HepG2 (cell line): ENCODE measurements around the gene SLC16A3. TPM values are rescaled to one million over a fixed set of nuclear protein-coding genes. Genes with fewer than 3 reads are reported as not detected.
A peak's percentile ranks its signal among the peaks of the same experiment; 100 is the strongest.

Source experiments
- CENPBD1 ChIP-seq: sonication (generic); formaldehyde crosslinking; IDR thresholded peaks from 2 replicates; pipeline ENCODE4 v1.8.0; 2022; ENCODE audit warnings: missing genetic modification reagents, low read depth, mild to moderate bottlenecking, borderline replicate concordance
- E2F1 ChIP-seq: sonication (generic); formaldehyde crosslinking; IDR thresholded peaks from 2 replicates; pipeline ENCODE4 v1.5.0; 2020; ENCODE audit warnings: missing genetic modification reagents
- HIVEP1 ChIP-seq: sonication (generic); formaldehyde crosslinking; IDR thresholded peaks from 2 replicates; pipeline ENCODE4 v1.4.0; 2020; ENCODE audit warnings: mild to moderate bottlenecking, missing genetic modification reagents
- IKZF4 ChIP-seq: sonication (generic); formaldehyde crosslinking; IDR thresholded peaks from 2 replicates; pipeline ENCODE4 v1.5.1; 2020; ENCODE audit warnings: borderline replicate concordance, mild to moderate bottlenecking, low read depth, missing genetic modification reagents; ENCODE audit errors: not compliant biosample characterization
- MEIS1 ChIP-seq: sonication (generic); formaldehyde crosslinking; IDR thresholded peaks from 2 replicates; pipeline ENCODE4 v1.9.0; 2021; ENCODE audit warnings: mild to moderate bottlenecking, missing genetic modification reagents, moderate library complexity, borderline replicate concordance
- MXD4 ChIP-seq: IDR thresholded peaks from 2 replicates; pipeline ENCODE4 v1.6.1; 2016; ENCODE audit warnings: mild to moderate bottlenecking, missing biosample characterization, missing genetic modification reagents
- NCOA5 ChIP-seq: sonication (generic); formaldehyde crosslinking; IDR thresholded peaks from 2 replicates; pipeline ENCODE4 v1.4.0; 2020; ENCODE audit warnings: missing genetic modification reagents
- NPAS2 ChIP-seq: sonication (generic); formaldehyde crosslinking; IDR thresholded peaks from 2 replicates; pipeline ENCODE4 v1.8.0; 2022; ENCODE audit warnings: mild to moderate bottlenecking, missing genetic modification reagents, borderline replicate concordance
- RBFOX2 ChIP-seq: fragments of 200-400 bp; formaldehyde crosslinking; IDR thresholded peaks from 2 replicates; pipeline ENCODE4 v1.6.1; 2017; ENCODE audit warnings: low read depth, mild to moderate bottlenecking, low read length
- SMARCE1 ChIP-seq: fragments of 450-650 bp; IDR thresholded peaks from 2 replicates; pipeline ENCODE4 v1.6.1; 2017; ENCODE audit warnings: borderline replicate concordance
- TBX3 ChIP-seq: fragments of 450-650 bp; IDR thresholded peaks from 2 replicates; pipeline ENCODE4 v1.6.1; 2017; ENCODE audit warnings: antibody characterized with exemption, mild to moderate bottlenecking, inconsistent platforms, borderline replicate concordance
- ZBTB40 ChIP-seq, 2 experiments: fragments of 450-650 bp in 1 of 2; sonication (generic) in 1 of 2; formaldehyde crosslinking in 1 of 2; IDR thresholded peaks; 2 replicates each; pipeline versions ENCODE4 v1.6.1 to v1.8.0; 2016 to 2022; ENCODE audit warnings: antibody characterized with exemption in 1 of 2, mild to moderate bottlenecking in 1 of 2, missing genetic modification reagents in 1 of 2
- ZFAT ChIP-seq: sonication (generic); formaldehyde crosslinking; conservative IDR thresholded peaks from 2 replicates; pipeline ENCODE4 v1.8.1; 2023; ENCODE audit warnings: missing genetic modification reagents, inconsistent platforms
- ZNF317 ChIP-seq: sonication (generic); formaldehyde crosslinking; IDR thresholded peaks from 2 replicates; pipeline ENCODE4 v1.5.0; 2020; ENCODE audit warnings: mild to moderate bottlenecking, missing genetic modification reagents
- ZNF776 ChIP-seq: sonication (generic); formaldehyde crosslinking; IDR thresholded peaks from 2 replicates; pipeline ENCODE4 v1.4.0; 2020; ENCODE audit warnings: mild to moderate bottlenecking, missing genetic modification reagents
- ZSCAN22 ChIP-seq: sonication (generic); formaldehyde crosslinking; IDR thresholded peaks from 2 replicates; pipeline ENCODE4 v1.4.0; 2020; ENCODE audit warnings: mild to moderate bottlenecking, missing genetic modification reagents
- polyA plus RNA-seq, 8 experiments: library from polyadenylated mRNA; depleted of rRNA in 3 of 8; stranded (reverse) in 7 of 8; unstranded in 1 of 8; fragments of >200 nt; fragmentation: Illumina TruSeq in 4 of 8; extraction: Trizol in 4 of 8; gene quantifications; 2 replicates each; pipeline versions ENCODE4 v1.2.1 to v1.2.3, GENCODE V29; 2011 to 2016; ENCODE audit warnings: low read depth in 4 of 8, missing spikeins in 1 of 8, mixed read lengths in 1 of 8; ENCODE audit not compliant: insufficient read depth in 1 of 8
- total RNA-seq, 5 experiments: library from RNA; depleted of rRNA; stranded (reverse); fragments of >200 nt; fragmentation: Illumina TruSeq; extraction: Trizol; gene quantifications; 2 replicates each; pipeline ENCODE4 v1.2.3, GENCODE V29; 2016; ENCODE audit warnings: low read depth in 1 of 5
- TF ChIP-seq, protein P1 (sequence below): sonication (generic); formaldehyde crosslinking; conservative IDR thresholded peaks from 2 replicates; pipeline ENCODE4 v1.8.0; 2022; ENCODE audit warnings: missing genetic modification reagents

Gene SLC16A3
- total and polyA plus RNA-seq, 2 of the 13 experiments (the other 11 are each of a cell fraction or from before 2014, with no cell fraction given), result 242 to 349 TPM

DNA sequence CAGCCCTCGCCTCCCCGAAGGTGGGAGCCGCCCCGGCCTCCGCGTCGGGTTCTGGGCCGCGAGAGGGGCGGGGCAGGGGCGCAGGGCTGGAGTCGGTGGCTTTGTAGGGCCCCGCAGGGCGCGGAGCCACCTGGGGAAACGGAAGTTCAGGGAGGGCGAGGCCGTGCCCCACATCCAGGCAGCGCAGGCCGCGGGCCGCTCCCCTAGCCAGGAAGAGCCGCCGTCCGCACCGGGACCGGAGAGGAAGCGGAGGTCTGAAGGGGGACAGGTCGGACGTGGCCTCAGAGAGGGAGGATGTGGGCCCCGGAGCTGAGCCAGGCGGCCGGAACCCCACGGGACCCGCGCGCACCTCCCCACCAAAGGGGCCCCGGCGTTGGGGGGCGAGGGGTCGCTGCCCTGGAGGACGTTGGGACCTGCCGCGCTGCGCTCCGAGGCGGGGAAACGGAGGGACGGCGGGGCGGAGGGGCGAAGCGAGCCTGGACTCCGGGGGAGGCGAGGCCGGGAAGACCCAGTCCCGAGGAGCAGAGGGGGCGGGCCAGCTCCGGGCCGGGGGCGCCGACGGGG, 482 bp upstream of the SLC16A3 start (continued):
- TF ChIP-seq ZBTB40 (IDR thresholded peaks at IDR 0.05) (no peak), ZBTB40 (CRISPR knock-in tag; IDR thresholded peaks at IDR 0.05) (peak; percentile 70; the same call in 1 of the 2 replicates), HIVEP1 (CRISPR knock-in tag) (peak; percentile 56; the same call in 1 of the 2 replicates), NCOA5 (CRISPR knock-in tag) (no peak), ZSCAN22 (CRISPR knock-in tag) (0 out of 2 replicates have a peak, but pooled peaks have one; percentile 13), ZFAT (no peak), MXD4 (CRISPR knock-in tag) (no peak), MEIS1 (no peak; the same call in 1 of the 2 replicates), SMARCE1 (no peak), NPAS2 (CRISPR knock-in tag) (no peak), CENPBD1 (CRISPR knock-in tag) (0 out of 2 replicates have a peak, but pooled peaks have one; percentile 45), ZNF317 (no peak), TBX3 (no peak), IKZF4 (CRISPR knock-in tag) (no peak), RBFOX2 (peak; percentile 72), ZNF776 (CRISPR knock-in tag) (no peak), E2F1 (CRISPR knock-in tag) (no peak)
- TF ChIP-seq, protein P1, sequence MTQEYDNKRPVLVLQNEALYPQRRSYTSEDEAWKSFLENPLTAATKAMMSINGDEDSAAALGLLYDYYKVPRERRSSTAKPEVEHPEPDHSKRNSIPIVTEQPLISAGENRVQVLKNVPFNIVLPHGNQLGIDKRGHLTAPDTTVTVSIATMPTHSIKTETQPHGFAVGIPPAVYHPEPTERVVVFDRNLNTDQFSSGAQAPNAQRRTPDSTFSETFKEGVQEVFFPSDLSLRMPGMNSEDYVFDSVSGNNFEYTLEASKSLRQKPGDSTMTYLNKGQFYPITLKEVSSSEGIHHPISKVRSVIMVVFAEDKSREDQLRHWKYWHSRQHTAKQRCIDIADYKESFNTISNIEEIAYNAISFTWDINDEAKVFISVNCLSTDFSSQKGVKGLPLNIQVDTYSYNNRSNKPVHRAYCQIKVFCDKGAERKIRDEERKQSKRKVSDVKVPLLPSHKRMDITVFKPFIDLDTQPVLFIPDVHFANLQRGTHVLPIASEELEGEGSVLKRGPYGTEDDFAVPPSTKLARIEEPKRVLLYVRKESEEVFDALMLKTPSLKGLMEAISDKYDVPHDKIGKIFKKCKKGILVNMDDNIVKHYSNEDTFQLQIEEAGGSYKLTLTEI, result no peak
